HG03432 (cell line): ENCODE measurements around the gene LCN6.
A peak's percentile ranks its signal among the peaks of the same experiment; 100 is the strongest.
"Not testable (repeated sequence)": the region's sequence is repeated elsewhere in the genome, so short reads cannot be mapped to it uniquely, and the experiment has no call there.

ENCODE experiments used
- ATAC-seq: cut with Tn5 transposase; IDR thresholded peaks from one replicate; pipeline ENCODE4 v1.9.1; 2021; ENCODE audit warnings: mild to moderate bottlenecking, moderate library complexity; ENCODE audit not compliant: unreplicated experiment

The LCN6 gene

GRCh38 chr9:136760834-136761544, 12.7 kb upstream of the LCN6 start:
- ATAC-seq = not testable (repeated sequence)

DNA sequence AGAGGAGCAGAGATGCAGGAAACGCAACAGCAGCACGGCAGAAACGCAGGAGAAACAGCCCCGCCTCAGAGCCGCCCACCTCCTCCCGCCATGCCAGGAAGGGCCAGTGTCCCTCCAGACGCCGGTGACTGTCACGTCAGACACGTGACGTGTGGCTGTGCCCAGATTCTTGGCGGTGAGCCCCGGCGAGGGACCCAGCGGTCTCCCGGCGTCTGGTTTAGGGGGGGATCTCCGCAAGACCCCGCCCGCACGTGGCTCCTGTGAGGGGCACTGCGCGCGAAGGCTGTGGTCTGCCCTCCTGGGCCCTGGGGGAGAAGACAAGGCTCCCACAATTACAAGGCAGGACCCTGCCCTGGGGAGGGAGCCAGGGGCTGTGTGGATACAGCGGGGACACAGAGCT, 12.1 kb upstream of the LCN6 start:
- no peak for ATAC-seq

DNA sequence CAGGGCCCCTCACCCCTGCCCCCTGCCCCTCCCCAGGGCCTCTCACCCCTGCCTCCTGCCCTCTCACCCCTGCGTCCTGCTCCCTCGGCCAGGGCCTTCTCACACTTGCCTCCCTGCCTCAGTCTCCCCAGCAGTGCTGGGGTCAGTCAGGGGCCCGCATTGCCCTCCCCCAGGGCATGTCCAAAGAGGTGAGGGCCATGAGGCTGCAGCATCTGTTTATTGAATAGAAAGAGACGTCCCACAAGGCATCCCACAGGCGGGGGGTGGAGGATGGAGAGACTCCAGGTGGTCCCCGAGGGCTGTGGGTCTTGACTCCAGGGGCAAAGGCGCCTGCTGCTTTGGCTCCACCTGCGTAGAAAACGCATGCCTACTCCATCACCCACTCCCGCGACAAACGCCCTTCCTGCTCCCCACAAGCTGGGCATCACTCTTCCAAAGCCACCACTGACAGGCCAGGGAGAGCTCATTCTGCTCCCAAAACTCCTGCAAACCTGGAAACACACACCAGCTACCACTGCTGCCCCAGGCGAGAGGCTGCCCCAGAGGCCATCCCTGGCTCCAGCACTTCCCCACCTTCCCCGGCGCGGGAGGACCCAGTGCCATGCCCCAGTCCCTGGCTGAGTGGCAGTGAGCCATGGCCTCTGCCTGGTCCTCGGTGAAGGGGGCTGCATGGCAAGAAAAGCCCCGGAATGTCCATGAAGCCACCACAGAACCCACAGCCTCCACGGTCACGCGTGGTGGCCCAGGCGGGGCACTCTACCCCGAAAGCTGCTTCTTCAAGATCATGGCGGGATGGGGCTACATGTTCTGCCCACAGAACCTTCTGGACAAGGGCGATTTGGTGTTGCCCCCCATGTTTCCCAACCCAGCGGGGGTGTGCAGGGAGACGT, 11.4 kb upstream of the LCN6 start:
- no peak for ATAC-seq

DNA sequence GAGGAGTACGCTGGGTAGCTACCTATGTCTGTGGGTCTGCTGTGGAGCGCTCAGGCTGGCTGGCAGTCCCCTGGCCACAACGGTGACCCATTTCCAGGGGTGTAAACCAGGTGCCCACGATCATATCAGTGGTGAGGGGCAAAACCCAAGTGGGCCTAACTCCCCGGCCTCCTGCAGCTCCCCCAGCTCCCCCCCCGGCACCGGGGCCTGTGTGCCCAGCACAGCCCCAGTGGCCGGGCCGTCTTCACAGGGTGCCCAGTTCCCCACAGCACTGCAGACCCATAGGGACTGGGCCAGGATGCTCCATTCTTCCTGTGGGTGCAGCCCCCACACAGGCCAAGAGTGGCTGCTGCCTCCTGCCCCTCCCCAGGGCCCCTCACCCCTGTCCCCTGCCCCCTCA, 10.7 kb upstream of the LCN6 start:
- ATAC-seq = no peak

DNA sequence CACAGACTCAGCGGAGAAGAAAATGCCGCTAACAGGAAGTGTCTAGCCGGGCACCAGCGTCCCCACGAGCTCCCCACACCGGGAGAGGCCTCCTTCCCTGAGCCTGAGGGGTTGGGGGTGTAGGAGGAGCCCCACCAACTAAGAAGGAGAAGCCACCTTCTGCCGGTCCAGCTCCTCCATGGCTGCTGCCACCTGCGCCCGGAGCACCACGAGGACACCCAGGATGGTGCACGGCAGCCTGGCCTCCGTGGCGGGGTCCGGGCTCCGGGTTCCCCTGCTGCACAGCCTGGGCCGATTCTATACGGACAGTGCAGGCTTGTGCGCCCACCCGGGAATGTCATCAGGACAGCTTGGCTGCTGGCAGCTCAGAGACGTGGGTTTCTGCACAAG, 9.4 kb upstream of the LCN6 start:
- ATAC-seq = peak; percentile 15

DNA sequence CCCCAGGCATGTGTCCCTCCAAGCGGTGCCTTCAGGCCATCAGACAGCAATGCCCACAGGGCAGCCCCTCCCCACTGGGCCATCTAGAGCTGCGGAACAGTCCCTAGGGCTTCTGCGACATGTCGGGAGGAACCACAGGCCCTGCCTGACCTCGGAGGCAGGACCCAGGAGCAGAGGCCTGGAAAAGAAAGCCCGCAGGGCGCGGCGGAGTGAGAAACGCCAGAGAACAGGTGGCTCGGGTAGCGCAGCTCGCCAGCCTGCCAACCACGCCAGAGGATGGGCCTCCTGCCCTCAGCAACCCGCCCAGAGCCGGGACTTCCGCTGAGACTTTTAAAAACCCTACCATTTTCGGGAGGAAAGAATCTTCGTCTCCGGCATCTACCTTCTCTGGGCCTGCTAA, 9.0 kb upstream of the LCN6 start:
- no peak for ATAC-seq

DNA sequence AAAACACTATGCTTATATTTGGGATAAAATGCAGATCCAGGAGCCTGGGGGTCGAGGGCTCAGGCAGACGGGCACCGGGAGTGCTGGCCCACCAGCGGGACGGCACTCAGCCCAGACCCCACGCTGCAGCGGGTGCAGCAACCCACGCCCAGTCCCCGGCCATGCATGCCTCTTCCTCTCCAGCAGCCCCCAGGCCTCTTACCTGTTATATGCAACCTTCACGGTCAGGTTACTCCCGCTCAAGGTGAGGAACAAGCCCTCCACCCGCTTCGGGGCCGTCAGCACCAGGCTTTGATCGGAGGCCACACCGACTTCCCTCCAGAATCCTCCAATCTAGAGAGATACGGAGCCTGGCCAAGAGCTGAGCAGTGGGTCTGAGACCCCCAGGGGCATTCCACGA, 8.5 kb upstream of the LCN6 start:
- ATAC-seq = no peak

DNA sequence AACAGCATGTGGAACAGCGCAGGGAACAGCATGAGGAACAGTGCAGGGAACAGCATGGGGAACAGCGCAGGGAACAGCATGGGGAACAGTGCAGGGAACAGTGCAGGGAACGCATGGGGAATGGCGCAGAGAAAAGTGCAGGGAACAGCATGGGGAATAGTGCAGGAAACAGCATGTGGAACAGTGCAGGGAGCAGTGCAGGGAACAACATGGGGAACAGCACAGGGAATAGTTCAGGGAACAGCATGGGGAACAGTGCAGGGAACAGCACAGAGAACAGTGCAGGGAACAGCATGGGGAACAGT, 7.8 kb upstream of the LCN6 start:
- no peak for ATAC-seq

- not testable (repeated sequence) for ATAC-seq
Measured at GRCh38 chr9:136755302-136756133, 7.2 kb upstream of the LCN6 start.

DNA sequence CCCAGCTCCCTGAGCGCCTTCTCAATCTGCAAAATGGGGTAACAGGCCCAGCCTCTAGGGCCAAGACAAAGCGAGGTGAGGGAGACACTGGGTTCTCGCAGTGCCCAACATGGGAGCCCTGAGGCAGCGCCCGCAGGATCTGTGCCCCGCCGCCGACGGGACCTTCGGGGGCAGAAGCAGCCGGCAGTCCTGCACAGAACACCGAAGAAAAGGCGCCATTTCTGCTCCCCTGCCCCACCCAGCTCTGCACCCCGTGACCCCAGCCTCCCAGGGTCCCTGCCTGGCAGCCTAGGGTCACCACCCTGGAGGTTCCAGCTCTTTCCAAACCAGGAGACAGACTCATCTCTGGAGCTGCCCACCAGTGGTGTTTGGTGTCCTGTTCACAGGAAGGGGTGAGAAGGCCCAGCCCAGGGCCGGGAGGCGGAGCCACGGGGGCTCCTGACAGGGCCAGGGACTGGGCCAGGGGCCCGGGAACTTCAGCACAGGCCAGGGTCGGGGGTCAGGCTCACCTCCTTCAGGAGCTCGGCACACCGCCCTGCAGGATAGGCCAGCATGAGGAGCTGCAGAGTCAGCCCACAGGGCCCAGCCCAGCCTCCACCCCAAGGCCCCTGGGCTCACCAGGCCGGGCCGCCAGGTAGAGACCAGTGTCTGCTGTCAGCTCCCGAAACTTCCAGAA, 6.4 kb upstream of the LCN6 start:
- no peak for ATAC-seq

- ATAC-seq = no peak
Measured at GRCh38 chr9:136754059-136754572, 5.8 kb upstream of the LCN6 start.

GRCh38 chr9:136753371-136754058, 5.2 kb upstream of the LCN6 start:
- ATAC-seq = no peak

DNA sequence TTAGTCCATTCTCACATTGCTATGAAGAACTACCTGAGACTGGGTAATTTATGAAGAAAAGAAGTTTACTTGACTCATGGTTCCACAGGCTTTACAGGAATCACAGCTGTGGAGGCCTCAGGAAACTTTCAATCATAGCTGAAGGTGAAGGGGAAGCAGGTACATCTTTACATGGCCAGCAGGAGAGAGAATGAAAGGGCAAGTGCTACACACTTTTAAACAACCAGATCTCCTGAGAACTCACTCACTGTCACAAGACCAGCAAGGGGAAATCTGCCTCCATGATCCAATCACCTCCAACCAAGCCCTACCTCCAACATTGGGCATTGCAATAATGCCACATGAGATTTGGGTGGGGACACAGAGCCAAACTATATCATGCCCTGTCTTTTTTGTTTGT, 3.5 kb upstream of the LCN6 start:
- no peak for ATAC-seq

DNA sequence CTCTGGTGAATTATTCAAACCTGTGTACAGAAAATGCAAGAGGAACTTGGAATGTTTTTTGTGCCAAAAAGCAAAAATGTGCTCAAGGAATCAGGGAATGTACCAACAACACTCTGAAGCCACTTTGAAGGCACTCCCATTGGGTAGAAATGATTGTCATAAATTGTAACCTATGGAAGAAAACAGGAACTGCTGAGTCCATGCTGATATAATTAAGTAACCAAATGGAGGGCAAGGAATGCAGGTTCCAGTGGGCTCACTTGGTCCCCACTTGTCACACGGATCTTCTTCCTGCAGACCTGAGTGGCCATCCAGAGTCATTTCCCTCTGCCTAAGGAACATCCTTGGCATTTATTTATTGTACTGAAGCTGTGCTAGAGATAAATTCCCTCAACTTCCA, 2.9 kb upstream of the LCN6 start:
- no peak for ATAC-seq

GRCh38 chr9:136750526-136750925, 2.2 kb upstream of the LCN6 start:
- ATAC-seq = no peak

- no peak for ATAC-seq
Measured at GRCh38 chr9:136748666-136749611, 614 bp upstream of the LCN6 start.

- ATAC-seq = no peak
Measured at GRCh38 chr9:136747161-136748060, 914 bp downstream of the LCN6 start.

- no peak for ATAC-seq
Measured at GRCh38 chr9:136746621-136747020, 1.7 kb downstream of the LCN6 start.
